GM18868 (cell line): ENCODE measurements around the gene BEND5.

Experiments used
- ATAC-seq: cut with Tn5 transposase; IDR thresholded peaks from one replicate; pipeline ENCODE4 v1.9.1; 2021; ENCODE audit warnings: mild to moderate bottlenecking, moderate library complexity; ENCODE audit not compliant: unreplicated experiment

Gene BEND5

DNA sequence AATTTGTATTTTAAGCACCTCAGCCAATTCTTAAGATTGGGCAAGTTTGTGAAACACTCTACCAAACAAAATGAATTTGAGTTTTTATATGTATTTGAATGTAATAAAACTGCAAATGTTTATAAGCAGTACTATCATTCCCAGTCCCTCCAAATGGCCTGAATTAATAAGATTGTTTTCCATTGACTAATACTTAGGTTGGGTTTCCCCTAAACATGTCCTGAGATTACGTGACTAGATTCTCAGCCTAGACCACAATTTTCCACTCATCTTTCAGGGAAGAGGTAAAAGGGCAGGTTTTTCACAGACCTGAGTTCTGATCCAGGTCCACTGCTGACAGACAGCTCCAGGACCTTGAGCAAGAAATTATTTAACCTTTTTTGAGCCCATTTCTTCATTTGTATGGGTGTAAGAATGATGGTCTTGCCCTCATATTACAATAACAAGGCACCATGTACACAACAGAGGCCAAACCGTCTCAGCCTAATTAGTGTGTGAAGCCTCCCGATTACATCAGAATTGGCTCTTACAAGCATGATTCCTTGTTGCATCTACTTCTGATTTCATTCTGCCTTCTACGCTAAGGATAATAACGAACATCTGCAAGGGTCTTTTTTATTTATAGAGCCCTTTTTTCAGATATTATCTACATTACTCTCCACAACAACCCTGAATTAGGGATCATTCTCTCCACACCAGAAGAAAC lies 51.2 kb downstream of the BEND5 start:
- ATAC-seq, result no peak

DNA sequence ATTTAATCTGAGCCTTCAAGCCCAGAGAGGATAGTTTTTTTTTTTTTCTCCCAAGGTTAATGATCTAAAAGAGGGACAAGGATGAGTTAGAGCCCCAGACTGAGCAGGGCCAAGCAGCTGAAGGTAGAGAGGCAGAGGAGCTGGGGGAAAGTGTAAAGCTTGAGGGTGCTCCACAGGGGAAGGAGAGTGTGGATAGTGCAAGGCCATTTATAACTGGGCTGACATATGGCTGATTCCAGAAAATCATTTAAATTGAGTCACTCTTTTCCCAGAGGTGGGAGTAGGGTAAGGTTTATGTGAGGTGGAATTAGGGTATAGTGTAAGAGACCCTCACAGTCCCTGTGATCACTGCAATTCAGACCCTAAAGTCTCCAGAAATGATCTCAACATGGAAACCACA lies 55.8 kb downstream of the BEND5 start:
- no peak for ATAC-seq

DNA sequence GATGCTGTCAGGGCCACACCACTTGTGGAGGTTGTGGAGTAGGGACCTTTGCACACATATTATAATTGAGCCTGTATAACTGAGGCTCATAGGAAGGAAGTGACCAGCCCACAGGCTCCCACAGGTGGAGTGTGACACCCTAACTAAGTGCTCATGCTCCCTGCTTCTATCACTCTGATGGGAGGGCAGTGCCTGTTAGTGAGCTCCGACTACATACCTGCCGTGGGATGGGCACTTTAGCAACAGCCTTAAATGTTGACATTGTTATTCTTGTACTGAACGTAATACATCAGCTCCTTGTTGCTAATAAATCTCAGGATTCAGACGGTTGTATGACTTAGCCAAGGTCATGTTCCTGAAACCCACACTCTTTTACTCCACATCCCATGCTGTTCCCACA lies 58.0 kb downstream of the BEND5 start:
- ATAC-seq, result no peak

DNA sequence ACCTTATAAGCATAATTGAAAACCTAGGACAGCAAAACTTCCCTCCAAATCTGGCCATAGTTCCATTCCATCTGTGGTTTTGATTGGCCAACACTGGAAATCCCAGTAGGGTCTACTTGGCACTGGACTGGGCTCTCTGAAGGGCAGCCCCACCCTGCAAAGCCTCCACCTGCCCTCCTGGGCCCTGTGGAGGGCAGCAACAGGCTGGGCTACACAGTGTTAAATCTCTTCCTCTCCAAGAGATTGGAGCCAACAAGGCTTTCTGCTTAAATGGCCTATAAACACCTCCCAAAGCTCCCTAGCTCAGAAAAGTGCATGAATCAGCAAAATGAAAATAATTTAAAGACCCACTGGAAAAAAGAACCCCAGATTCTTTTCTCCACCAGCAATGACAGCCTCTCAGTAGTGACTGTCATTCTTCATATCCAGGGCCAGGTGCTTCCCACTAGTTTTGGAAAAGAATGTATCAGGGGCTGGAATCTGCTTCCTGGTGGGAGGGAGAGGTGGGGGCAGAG lies 58.5 kb downstream of the BEND5 start:
- ATAC-seq, result no peak

DNA sequence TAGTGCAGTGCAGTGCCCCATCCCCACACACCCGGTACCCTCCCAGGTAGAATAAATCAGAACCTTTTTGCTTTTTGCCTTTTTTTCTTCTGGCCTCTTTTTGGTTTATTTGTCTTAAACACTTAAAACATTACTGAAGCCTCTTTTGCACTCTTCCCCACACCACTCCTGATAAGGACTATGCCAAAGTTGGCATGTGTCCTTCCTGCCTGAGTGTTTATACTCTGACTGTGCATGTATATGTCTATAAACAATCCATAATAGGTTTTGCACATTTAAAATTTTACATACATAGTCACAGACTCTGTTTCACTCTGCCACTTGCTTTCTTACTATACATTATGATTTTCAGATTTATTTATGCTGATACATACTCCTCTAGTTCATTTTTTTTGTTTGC lies 59.6 kb downstream of the BEND5 start:
- no peak for ATAC-seq

DNA sequence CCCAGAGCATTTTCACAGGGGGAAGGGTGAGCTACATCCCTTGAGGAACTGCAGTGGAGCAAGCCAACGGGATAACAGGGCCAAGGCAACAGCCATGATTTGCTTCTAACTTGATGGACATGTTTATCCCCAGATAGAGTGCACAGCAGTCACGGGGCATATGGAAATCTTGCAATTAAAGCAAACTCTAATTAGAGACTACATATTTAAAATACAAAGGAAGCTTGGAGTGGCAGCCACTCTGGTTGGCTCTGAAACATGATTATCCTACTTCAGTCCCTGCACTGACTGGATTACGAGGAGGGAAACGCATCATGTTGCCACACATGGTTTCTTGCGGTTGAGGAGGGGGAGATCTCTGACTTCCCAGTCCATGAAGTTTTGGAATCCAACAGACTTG lies 60.8 kb downstream of the BEND5 start:
- no peak for ATAC-seq

DNA sequence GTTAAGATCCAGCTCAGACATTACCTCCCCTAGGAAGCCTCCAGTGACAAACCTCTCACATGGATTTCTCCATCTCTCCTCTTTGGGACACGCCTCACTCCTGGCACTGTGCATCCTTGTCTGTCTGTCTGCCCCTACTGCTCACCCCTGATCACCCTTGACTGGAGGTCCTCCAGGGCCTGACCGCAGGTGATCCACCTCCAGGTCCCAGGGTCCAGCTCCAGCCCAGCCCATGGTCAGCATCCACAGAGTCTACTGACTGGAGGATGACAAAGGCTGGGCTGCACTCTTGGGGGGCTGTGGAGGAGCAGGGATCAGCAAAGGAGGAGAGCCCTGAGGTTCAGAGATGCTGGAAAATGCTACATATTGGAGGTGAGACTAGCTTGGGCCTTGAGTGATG lies 65.8 kb downstream of the BEND5 start:
- ATAC-seq, result no peak

DNA sequence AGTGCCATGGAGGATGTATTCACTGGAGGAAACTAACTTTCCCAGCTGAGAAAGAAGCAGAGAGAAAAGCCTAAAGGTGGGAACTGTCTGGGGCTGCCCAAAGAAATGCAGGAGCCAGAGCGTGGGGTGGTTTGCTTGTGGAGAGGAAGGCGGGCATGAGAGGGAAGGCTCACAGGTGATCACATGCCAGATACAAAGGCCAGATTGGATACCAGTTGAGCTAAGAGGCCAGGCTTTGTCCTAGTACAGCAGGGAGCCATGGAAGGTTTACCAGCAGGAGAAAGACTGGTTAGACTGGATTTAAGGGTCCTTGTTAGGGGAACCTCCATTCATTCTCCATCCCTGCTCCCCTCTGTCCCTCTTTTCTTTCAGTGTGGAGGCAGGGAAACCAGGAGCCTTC lies 66.4 kb downstream of the BEND5 start:
- no peak for ATAC-seq

DNA sequence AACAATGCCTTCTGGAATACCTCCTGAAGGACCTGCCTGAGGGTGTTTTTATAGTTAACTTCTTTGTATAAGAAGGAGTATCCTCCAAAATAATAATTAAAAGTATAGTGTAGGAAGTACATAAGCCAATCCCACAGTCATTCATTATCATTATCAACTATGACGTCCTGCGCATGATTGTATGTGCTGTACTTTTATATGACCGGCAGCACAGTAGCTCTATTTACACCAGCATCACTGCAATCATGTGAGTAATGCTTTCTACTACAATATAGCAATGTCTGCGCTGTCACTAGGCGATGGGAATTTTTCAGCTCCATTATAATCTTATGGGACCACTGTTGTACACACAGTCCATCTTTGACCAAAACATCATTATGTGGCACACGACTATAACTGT lies 72.0 kb downstream of the BEND5 start:
- ATAC-seq, result no peak

DNA sequence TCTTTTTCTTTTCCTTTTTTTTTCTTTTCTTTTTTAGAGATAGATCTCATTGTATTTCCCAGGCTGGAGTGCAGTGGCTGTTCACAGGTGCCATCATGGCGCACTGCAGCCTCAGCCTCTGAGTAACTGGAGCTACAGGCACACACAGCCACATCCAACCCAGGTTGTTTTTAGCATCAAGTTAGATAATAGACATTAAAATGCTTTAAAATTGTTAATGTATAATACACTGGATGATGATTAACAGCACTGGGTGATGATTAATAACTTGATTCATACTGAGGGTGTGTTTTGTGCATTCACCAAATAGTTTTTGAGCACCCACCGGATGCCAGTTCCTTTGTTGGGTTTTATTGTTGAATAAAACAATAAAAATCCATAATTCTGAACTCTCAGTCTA lies 75.2 kb downstream of the BEND5 start:
- ATAC-seq, result no peak

DNA sequence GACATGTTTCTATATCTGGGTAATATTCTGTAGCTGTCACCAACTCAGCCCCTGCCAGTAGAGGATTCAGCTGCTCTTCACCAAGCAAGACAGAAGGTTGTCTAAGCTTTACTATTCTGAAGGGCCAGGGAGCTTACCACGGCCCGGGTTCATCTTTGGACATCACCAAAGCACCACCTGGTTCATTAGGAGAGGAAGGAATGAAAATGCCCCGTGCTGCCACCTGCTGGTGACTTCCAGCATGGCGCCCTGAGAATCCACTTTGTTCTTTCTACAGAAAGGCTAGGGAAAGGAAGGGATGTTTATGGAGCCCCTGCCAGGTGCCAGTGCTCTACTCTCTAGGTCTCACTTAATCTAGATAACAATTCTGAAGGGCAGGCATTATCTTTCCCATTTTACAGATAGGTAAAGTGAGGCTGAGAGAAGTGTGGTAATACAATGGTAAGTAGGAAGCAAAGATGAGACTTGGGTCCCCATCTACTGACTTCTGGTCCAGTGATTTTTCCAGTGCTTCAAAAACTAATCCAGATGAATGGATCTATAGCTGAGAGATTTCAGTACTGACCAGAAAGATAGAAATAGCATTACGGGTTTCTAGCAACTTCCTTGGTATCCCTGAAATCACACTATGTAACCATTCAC lies 79.5 kb downstream of the BEND5 start:
- ATAC-seq, result peak; percentile 78

DNA sequence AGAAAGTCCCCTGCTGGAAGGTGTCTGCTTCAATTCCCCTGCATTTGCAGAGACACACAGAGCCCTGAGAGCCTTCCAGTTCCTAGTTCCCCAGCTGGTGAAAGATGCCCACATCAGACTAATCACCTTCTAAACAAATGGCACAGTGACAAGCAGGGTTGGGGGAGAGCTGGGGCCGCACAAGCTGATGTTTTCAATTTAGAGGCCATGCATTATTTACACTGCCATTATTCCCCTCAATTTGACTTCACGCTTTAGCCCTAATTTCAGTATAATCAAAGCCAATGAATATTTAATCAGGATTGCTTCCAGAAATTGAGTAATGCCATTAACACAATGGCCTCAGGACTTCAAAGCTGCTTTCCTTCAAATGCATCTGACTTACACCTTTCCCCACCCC lies 81.5 kb downstream of the BEND5 start:
- no peak for ATAC-seq

DNA sequence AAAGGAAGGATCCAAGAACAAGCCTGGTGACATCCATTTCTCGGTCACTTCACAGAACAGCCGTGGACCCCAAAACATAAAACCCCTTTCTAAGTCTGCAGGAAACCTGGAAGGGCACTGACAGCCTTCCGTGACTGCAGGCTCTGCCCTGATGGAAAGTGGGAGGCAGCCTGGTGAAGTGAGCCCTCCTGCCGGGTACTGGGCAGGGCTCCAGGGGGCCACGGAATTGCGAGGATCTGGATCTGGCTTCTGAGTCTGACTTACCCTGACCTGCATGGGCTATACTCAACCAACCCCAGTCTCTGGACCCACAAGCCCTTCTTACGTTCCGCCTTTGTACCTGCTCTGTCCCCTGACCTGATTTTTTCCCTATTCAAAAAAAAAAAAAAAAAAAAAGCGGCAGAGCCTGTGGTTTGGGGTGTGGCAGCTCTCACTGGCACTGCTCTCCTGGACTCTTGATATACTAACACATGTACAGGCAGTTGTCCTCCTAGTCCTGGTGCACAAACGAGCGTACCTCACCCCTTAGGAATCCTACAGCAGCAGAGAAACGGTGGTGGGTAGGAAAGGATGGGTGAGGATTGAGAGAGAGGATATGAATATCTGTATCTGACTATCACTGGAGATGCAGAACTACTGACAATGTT lies 82.9 kb downstream of the BEND5 start:
- ATAC-seq, result no peak

DNA sequence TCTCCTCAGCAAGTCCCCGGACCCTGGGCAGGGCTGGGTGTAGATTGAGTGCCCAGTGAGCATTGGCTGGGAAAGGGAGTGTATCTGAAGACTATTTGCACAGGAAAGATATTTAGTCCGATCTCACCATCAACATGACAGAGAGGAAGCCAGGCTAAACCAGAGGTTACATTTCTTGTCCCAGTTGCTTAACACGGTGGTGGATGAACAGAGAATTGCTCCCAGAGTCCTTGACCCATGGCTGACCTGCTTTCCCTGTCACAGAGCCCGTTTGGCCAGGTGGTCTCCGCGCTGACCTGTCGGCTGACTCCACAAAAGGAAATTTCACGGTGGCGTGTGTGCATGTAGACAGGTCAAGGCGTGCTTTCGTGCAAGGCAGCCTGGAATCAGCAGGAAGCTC lies 83.5 kb downstream of the BEND5 start:
- no peak for ATAC-seq

DNA sequence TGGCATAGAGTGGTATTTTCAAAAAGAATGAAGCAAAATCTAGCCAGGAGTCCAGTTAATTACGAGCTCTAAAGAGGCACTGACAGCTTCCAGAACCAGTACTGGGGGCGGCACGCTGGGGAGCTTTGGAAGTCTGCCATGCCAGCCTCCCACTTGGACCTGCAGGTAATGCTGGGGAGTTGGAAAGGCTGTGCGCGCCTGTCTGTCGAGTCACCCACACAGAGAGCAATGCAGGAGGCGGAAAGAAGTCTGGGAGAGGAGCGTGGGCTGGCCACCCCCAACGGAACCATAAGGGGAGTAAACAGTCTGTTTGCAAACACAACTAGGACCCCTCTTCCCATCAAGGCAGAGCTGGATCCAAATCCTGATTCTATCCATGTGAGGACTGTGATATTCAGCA lies 84.5 kb downstream of the BEND5 start:
- ATAC-seq, result no peak

DNA sequence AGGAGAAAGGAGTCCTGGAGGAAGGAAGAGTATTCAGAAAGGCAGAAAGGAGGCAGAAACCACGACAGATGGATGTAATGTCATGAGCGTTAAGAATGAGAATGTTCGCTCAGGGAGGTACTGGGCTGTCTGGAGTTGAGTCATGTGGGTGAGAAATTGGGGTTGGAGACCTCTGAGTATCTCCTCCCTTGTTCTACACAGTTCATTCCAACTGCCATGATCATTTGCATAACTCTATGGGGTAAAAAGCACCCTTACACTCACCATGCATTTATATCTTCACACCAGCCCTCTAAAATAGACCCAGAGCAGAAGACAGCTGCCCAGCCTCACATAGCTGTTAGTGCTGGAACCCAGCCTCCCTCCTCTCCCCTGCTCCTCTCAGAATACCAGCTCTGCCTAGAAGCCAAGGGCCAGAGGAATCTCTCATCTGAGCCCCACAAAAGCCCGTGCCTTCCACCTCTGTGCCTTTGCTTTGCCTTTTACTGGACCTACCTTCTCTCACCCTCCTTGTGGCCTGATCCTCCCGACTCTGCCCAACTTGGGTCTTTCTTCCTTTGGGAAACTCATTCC lies 85.2 kb downstream of the BEND5 start:
- ATAC-seq, result peak; percentile 38

DNA sequence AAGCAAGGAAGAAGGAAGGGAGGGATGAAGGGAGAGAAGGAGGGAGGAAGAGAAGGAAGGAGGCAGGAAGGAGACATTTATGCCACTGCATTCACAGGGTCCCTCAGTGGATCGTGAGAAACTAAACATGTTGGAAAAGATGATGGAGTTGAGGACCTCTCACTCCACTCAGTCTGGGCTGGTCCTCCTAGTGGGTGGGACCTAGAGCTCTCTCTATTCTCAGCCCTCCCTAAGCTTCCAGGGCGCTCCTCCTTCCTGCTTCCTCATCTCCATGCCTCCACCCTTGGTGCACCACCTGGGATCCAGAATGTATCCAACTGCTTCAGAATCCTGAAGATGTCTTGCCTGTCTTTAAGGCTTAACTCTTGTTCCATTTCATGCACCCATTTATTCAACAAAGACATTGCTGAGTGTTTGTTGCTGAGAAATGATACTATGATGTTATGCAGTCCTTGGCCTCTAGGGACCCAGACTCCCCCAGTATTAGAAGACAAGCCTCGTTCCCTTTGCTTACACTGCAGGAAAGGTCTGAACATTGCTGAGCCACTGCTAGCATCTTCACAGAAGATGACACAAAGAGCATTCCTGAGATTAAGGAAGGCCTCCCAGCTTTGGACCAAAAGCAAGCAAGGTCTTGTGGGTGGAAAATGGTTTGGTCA lies 88.5 kb downstream of the BEND5 start:
- peak; percentile 93 for ATAC-seq

DNA sequence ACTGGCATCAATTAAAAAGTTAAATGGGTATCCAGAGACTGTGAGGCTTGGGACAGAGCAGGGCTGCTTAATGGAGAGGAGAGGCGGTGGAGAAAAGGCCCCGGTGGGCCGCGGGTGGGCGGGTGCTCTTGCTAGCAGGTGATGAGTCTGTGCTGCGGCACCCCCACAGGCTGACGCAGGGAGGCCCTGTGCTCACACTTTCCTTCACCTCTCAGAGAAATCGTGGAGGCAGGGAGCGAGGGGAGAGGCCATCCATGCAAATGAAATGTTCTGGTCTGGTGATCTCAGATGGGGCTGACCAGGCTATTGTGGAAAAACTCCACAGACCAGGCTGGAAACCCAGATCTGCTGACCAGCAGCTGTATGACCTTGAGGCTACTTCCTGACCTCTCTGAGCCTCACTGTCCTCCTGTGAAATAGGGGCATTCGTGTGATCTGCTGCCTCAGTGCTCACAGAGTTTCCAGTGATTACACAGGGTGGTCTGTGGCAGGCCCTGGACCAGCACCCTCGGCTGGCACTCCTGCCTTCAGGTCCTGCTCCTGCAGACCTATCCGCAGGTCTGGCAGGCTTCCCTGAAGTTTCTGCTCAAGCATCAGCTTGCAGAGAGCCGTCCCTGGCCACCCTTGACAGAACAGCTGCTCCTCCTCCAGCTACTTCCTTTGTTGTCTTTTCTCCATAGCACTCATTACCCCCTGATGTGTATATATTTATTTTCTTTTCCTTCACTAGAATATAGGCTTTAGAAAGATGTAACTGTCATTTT lies 89.2 kb downstream of the BEND5 start:
- no peak for ATAC-seq

DNA sequence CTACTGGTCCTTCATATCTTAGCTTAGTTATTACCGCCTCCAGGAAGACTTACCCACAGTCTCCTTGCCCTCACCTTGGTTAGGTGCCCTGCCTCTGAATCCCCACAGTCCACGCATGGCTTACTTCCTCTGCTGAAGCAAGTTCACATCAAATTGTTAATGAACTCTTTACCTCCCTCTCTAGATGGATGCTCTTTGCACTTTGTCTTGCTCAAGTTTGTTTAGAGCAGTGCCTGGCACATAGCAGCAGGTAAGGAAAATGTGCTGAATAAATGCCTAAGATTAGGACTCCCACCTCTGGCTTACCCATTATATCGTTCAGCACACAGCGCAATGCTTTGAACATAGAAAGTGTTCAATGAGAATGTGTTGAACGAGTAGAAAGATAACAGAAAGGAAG lies 90.5 kb downstream of the BEND5 start:
- ATAC-seq, result no peak

DNA sequence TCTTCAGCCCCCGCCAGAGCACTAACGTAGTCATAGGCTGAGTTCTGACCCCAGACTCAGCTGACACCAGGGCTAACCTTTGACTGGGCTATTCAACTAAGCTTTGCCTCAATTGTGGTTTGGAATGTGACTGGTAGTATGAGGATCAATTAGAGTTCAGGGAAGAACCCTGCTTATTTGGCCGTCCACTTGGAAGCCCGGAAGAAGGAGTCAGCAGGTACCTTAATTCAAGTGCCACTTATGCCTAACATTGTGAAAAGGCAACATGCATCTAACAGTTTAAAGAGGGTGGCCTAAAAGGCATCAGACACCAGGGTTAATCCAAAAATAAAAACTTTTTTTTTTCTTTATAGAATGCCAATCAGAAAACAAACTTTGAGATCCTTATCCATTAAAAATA lies 92.3 kb downstream of the BEND5 start:
- ATAC-seq, result no peak

DNA sequence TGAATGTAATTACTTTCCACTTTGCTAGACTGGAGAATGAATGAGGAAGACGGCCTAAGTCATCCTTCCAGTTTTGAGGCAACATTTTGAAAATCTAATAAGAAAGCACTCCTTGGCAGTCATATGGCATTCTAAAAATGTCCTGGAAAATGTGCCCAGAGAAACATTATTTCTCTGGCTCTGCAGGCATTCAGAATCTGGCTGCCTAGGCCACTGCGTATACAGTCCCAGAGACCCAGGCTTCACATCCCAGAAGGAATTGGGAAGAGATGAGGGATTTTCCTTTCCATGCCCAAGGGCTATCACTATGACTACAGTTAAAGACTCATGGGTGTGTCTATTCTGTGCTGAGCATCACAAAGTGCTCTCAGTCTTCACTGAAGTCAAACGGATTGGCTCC lies 92.9 kb downstream of the BEND5 start:
- ATAC-seq, result no peak
